HCT116 (cell line): ENCODE measurements around the gene CRIP2. TPM values are rescaled to one million over a fixed set of nuclear protein-coding genes. Genes with fewer than 3 reads are reported as not detected.

Experiments used
- ATAC-seq: fragments of 200-7000 bp; cut with Tn5 transposase; 2 replicates; pipeline ENCODE4 v1.9.1; 2020; ENCODE audit warnings: mild to moderate bottlenecking, moderate library complexity
- BruUV-seq: library from RNA; stranded (reverse); fragments of 400-500 nt; replicated peaks from 2 replicates; lab custom pipeline; 2021; lab: Mats Ljungman, UMichigan
- CTCF ChIA-PET: fragments of 300-600 bp; sonication (Branson Sonifier 250); formaldehyde crosslinking; loops from one replicate; lab custom pipeline; 2021; ENCODE audit warnings: antibody characterized with exemption; lab: Charles Lee
- POLR2A ChIA-PET: fragments of 300-600, 350-600 bp; sonication (Branson Sonifier 250); formaldehyde crosslinking; loops from one replicate; lab custom pipeline; 2021; ENCODE audit warnings: antibody characterized with exemption; lab: Charles Lee
- RAD21 ChIA-PET, 2 experiments: fragments of 300-600 bp; sonication (Branson Sonifier 250); formaldehyde crosslinking; loops; one replicate each; lab custom pipeline; 2023; ENCODE audit warnings: low total read pairs in 2 of 2; ENCODE audit not compliant: uncharacterized antibody in 2 of 2, unreplicated experiment in 2 of 2, low non-redundant PET in 1 of 2; lab: Charles Lee
- DNase-seq: peaks from one replicate; pipeline ENCODE4 v3.0.0-alpha.2; 2010; ENCODE audit warnings: low read depth, low spot score
- H2AFZ ChIP-seq: fragments of 200-600 bp; shearing (Covaris generic), sonication (generic); 2 replicates; pipeline ENCODE4 v1.6.1; 2017; ENCODE audit warnings: low read depth, mixed run types, mixed read lengths, antibody characterized with exemption, low read length; ENCODE audit not compliant: poor library complexity, severe bottlenecking
- H3K27ac ChIP-seq: 2 replicates; pipeline ENCODE4 v1.5.1; 2012; ENCODE audit warnings: low read depth, low read length
- H3K27me3 ChIP-seq: fragments of 200-600 bp; sonication (generic); 2 replicates; pipeline ENCODE4 v1.6.1; 2016; ENCODE audit warnings: mixed run types, low read length, mixed read lengths; ENCODE audit not compliant: insufficient read depth
- H3K36me3 ChIP-seq, 2 experiments: fragments of 200-500 bp in 1 of 2; fragments of 200-600 bp in 1 of 2; sonication (Bioruptor generic) in 1 of 2; sonication (generic) in 1 of 2; 2 replicates each; pipeline versions ENCODE4 v1.5.1 to v1.6.1; 2014 to 2016; ENCODE audit warnings: low read length in 2 of 2, inconsistent platforms in 1 of 2, mixed read lengths in 1 of 2, mixed run types in 1 of 2; ENCODE audit not compliant: insufficient read depth in 2 of 2, control insufficient read depth in 1 of 2
- H3K4me1 ChIP-seq, 2 experiments: fragments of 200-600 bp in 1 of 2; sonication (generic) in 1 of 2; 2 replicates each; pipeline versions ENCODE4 v1.5.1 to v1.6.1; 2012 to 2017; ENCODE audit warnings: low read length in 2 of 2, inconsistent platforms in 1 of 2, mild to moderate bottlenecking in 1 of 2, mixed read lengths in 1 of 2, mixed run types in 1 of 2, moderate library complexity in 1 of 2; ENCODE audit not compliant: insufficient read depth in 2 of 2, control insufficient read depth in 1 of 2
- H3K4me2 ChIP-seq: fragments of 200-600 bp; sonication (generic); 2 replicates; pipeline ENCODE4 v1.6.1; 2017; ENCODE audit warnings: mixed run types, low read length, mixed read lengths
- H3K4me3 ChIP-seq, 2 experiments: fragments of 200-600 bp in 1 of 2; sonication (generic) in 1 of 2; replicated peaks in 1 of 2; 2 replicates each; pipeline ENCODE4 v1.5.1; 2011 to 2016; ENCODE audit warnings: low read length in 2 of 2, control low read depth in 1 of 2, low read depth in 1 of 2, mild to moderate bottlenecking in 1 of 2, mixed read lengths in 1 of 2, mixed run types in 1 of 2
- H3K79me2 ChIP-seq: fragments of 200-600 bp; sonication (generic); 2 replicates; pipeline ENCODE4 v1.6.1; 2017; ENCODE audit warnings: mild to moderate bottlenecking, mixed run types, low read length, moderate library complexity, mixed read lengths; ENCODE audit not compliant: insufficient read depth
- H3K9ac ChIP-seq: fragments of 200-600 bp; sonication (generic); 2 replicates; pipeline ENCODE4 v1.6.1; 2016; ENCODE audit warnings: low read length, mixed read lengths
- H3K9me2 ChIP-seq: fragments of 200-600 bp; sonication (generic), shearing (Covaris generic); 2 replicates; pipeline ENCODE4 v1.6.1; 2017; ENCODE audit warnings: mixed run types, mild to moderate bottlenecking, moderate library complexity; ENCODE audit not compliant: insufficient read depth
- H3K9me3 ChIP-seq, 2 experiments: fragments of 200-500 bp in 1 of 2; fragments of 200-600 bp in 1 of 2; sonication (Bioruptor generic) in 1 of 2; sonication (generic) in 1 of 2; 2 replicates each; pipeline ENCODE4 v1.6.1; 2014 to 2017; ENCODE audit warnings: low read length in 2 of 2, mixed read lengths in 2 of 2, inconsistent platforms in 1 of 2, low read depth in 1 of 2, mild to moderate bottlenecking in 1 of 2, mixed run types in 1 of 2, moderate library complexity in 1 of 2; ENCODE audit not compliant: control insufficient read depth in 1 of 2, insufficient read depth in 1 of 2
- H4K20me1 ChIP-seq: fragments of 200-600 bp; sonication (generic), shearing (Covaris generic); 2 replicates; pipeline ENCODE4 v1.6.1; 2017; ENCODE audit warnings: mixed run types, mild to moderate bottlenecking, moderate library complexity; ENCODE audit not compliant: insufficient read depth
- CBX3 ChIP-seq: IDR thresholded peaks from 2 replicates; pipeline ENCODE4 v1.6.1; 2012; ENCODE audit warnings: low read depth
- CEBPB ChIP-seq: IDR thresholded peaks from 2 replicates; pipeline ENCODE4 v1.6.1; 2012; ENCODE audit warnings: low read depth
- EGR1 ChIP-seq: IDR thresholded peaks from 2 replicates; pipeline ENCODE4 v1.6.1; 2012; ENCODE audit warnings: low read depth
- ELF1 ChIP-seq: IDR thresholded peaks from 2 replicates; pipeline ENCODE4 v1.6.1; 2012; ENCODE audit warnings: low read depth, borderline replicate concordance
- EZH2phosphoT487 ChIP-seq: fragments of 200-600 bp; IDR thresholded peaks from 2 replicates; pipeline ENCODE4 v1.6.1; 2018; ENCODE audit warnings: antibody characterized with exemption, borderline replicate concordance
- FOSL1 ChIP-seq: IDR thresholded peaks from 2 replicates; pipeline ENCODE4 v1.6.1; 2012; ENCODE audit warnings: low read depth
- JUND ChIP-seq: IDR thresholded peaks from 2 replicates; pipeline ENCODE4 v1.6.1; 2012
- MAX ChIP-seq: IDR thresholded peaks from 2 replicates; pipeline ENCODE4 v1.6.1; 2012
- POLR2A ChIP-seq: IDR thresholded peaks from 2 replicates; pipeline ENCODE4 v1.7.0; 2011; ENCODE audit warnings: borderline replicate concordance; ENCODE audit not compliant: insufficient read depth, insufficient read length; ENCODE audit errors: extremely low read depth
- POLR2AphosphoS5 ChIP-seq: IDR thresholded peaks from 2 replicates; pipeline ENCODE4 v1.6.1; 2011; ENCODE audit warnings: mild to moderate bottlenecking, low read depth, low read length, moderate library complexity
- REST ChIP-seq: IDR thresholded peaks from 2 replicates; pipeline ENCODE4 v1.6.1; 2012; ENCODE audit warnings: low read depth
- SIN3A ChIP-seq: IDR thresholded peaks from 2 replicates; pipeline ENCODE4 v1.6.1; 2012; ENCODE audit warnings: low read depth
- SP1 ChIP-seq: IDR thresholded peaks from 2 replicates; pipeline ENCODE4 v1.6.1; 2012; ENCODE audit warnings: low read depth
- SRF ChIP-seq: IDR thresholded peaks from 2 replicates; pipeline ENCODE4 v1.6.1; 2012; ENCODE audit warnings: low read depth
- TCF7L2 ChIP-seq: IDR thresholded peaks from 2 replicates; pipeline ENCODE4 v1.7.0; 2011; ENCODE audit warnings: borderline replicate concordance, inconsistent platforms; ENCODE audit not compliant: insufficient read depth, insufficient read length; ENCODE audit errors: extremely low read depth
- ZFX ChIP-seq: fragments of 450-650 bp; IDR thresholded peaks from 2 replicates; pipeline ENCODE4 v1.6.1; 2017
- ZNF274 ChIP-seq: fragments of 200-500 bp; sonication (Bioruptor generic); IDR thresholded peaks from 2 replicates; pipeline ENCODE4 v1.6.1; 2014; ENCODE audit warnings: mild to moderate bottlenecking, low read depth, low read length, inconsistent platforms
- intact Hi-C: fragments of 100-400 bp; cut with micrococcal nuclease; formaldehyde crosslinking; loops from 2 replicates; pipeline ENCODE4 v1.10.0; 2022
- total RNA-seq: library from RNA; stranded (reverse); gene quantifications from one replicate; pipeline ENCODE4 v1.2.1, GENCODE V29; 2021; ENCODE audit not compliant: unreplicated experiment
- TF ChIP-seq, protein P1 (sequence below): IDR thresholded peaks from 2 replicates; pipeline ENCODE4 v1.6.1; 2012

CRIP2 gene
- total RNA-seq, 1 experiment from 2014 or later = 31.1 TPM

GRCh38 chr14:105449276-105450122 is 25.1 kb upstream of the CRIP2 start:
- DNase-seq (no peak), ATAC-seq (no peak)
- ChIA-PET CTCF (no interaction called here), RAD21 (no interaction called here), POLR2A (no interaction called here)
- Histone ChIP-seq H3K79me2 (peaks cover 20% of the 10 kb centered on the region; the same call in 1 of the 2 replicates), H4K20me1 (no peaks in the 10 kb centered on the region), H3K36me3 (peaks cover 6 to 22% of the 10 kb centered on the region in 2 experiments; a peak in 3 of 4 replicates), H2AFZ (no peak overlapping the region), H3K9ac (no peak overlapping the region), H3K27me3 (no peaks in the 10 kb centered on the region), H3K9me3 (no peaks in the 10 kb centered on the region), H3K9me2 (no peaks in the 10 kb centered on the region), H3K27ac (no peak overlapping the region), H3K4me1 (no peaks in the 10 kb centered on the region), H3K4me2 (no peak overlapping the region), H3K4me3 (no peak overlapping the region)
- TF ChIP-seq FOSL1 (no peak), TCF7L2 (no peak), ZNF274 (no peak), CBX3 (no peak), SRF (no peak), POLR2AphosphoS5 (no peak)
- intact Hi-C loops = no loop called here
- no TSS peak for BruUV-seq

- RAD21 ChIA-PET = no interaction called here
- Histone ChIP-seq H3K4me3 (no peak overlapping the region), H3K4me2 (no peak overlapping the region), H3K4me1 (no peaks in the 10 kb centered on the region), H3K9ac (no peak overlapping the region), H3K27ac (no peak overlapping the region), H3K27me3 (no peaks in the 10 kb centered on the region), H3K9me2 (no peaks in the 10 kb centered on the region), H2AFZ (no peak overlapping the region), H3K9me3 (no peaks in the 10 kb centered on the region), H3K36me3 (peaks cover 6 to 22% of the 10 kb centered on the region in 2 experiments; a peak in 3 of 4 replicates), H4K20me1 (no peaks in the 10 kb centered on the region), H3K79me2 (peaks cover 20% of the 10 kb centered on the region; the same call in 1 of the 2 replicates)
- BruUV-seq = no TSS peak
- intact Hi-C loops = no loop called here
- CTCF ChIA-PET = no interaction called here
- ATAC-seq (no peak), DNase-seq (no peak)
- POLR2A ChIA-PET = no interaction called here
- no peak for TF ChIP-seq SIN3A
- TF ChIP-seq EGR1 = no peak
- TF ChIP-seq POLR2AphosphoS5 = no peak
- no peak for TF ChIP-seq REST
- TF ChIP-seq JUND = no peak
- TF ChIP-seq EZH2phosphoT487 = no peak
- no peak for TF ChIP-seq MAX
- TF ChIP-seq TCF7L2 = no peak
- TF ChIP-seq POLR2A = no peak
- TF ChIP-seq, protein P1, sequence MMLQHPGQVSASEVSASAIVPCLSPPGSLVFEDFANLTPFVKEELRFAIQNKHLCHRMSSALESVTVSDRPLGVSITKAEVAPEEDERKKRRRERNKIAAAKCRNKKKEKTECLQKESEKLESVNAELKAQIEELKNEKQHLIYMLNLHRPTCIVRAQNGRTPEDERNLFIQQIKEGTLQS = no peak
- no peak for TF ChIP-seq SRF
- TF ChIP-seq ELF1 = no peak
- TF ChIP-seq SP1 = no peak
- TF ChIP-seq ZFX = no peak
- no peak for TF ChIP-seq CEBPB
Observed at GRCh38 chr14:105450123-105450505, 24.5 kb upstream of the CRIP2 start.
